Measurements from ENCODE around the gene NR3C2. TPM values are rescaled to one million over a fixed set of nuclear protein-coding genes. Genes with fewer than 3 reads are reported as not detected.

The NR3C2 gene
- total RNA-seq, 1 experiment from 2014 or later = 0.26 TPM

DNA sequence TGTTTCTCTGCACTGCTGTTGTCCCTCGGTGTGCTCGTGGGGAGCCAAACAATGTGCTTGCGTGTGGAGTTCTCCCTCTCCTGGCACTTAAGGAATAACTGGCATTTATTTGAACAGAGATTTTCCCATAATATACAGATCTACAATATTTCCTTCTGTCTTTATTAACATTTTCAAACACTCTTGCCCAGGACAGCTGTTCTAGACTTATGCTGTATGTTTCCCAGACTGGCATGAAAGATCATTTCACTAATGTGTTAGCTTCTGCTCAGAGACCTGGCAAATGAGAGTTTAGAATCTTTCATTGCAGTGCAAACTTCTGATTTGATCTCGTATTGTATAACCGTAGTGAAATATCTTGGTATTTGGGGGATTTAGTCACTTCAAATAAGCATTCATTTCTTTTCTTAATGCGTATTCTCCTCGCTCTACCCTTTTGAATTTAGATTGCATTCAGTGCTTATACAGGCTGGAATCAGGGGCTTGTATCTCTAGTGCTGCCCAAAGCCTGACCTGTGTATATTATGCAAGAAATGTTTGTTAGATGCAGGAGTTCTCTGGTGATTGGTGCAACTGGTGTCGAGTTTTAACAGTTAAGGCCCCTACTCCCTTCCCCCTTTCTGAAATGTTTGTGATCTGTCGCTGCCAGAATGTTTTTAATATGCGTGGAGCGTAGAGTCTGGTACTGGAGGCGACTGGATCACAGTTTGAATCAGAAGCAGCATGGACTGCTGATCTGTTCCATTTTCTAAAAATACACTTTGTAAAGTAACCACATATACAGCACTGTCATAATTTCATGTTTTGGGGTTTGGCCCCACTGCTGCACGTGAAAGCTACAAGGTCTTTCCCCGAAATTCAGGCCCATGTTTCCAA, 384.0 kb downstream of the NR3C2 start:
- ChIA-PET POLR2A (no interaction called here), CTCF (no interaction called here)
- TF ChIP-seq, protein P1, sequence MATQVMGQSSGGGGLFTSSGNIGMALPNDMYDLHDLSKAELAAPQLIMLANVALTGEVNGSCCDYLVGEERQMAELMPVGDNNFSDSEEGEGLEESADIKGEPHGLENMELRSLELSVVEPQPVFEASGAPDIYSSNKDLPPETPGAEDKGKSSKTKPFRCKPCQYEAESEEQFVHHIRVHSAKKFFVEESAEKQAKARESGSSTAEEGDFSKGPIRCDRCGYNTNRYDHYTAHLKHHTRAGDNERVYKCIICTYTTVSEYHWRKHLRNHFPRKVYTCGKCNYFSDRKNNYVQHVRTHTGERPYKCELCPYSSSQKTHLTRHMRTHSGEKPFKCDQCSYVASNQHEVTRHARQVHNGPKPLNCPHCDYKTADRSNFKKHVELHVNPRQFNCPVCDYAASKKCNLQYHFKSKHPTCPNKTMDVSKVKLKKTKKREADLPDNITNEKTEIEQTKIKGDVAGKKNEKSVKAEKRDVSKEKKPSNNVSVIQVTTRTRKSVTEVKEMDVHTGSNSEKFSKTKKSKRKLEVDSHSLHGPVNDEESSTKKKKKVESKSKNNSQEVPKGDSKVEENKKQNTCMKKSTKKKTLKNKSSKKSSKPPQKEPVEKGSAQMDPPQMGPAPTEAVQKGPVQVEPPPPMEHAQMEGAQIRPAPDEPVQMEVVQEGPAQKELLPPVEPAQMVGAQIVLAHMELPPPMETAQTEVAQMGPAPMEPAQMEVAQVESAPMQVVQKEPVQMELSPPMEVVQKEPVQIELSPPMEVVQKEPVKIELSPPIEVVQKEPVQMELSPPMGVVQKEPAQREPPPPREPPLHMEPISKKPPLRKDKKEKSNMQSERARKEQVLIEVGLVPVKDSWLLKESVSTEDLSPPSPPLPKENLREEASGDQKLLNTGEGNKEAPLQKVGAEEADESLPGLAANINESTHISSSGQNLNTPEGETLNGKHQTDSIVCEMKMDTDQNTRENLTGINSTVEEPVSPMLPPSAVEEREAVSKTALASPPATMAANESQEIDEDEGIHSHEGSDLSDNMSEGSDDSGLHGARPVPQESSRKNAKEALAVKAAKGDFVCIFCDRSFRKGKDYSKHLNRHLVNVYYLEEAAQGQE (IDR thresholded peaks at IDR 0.05; ENCODE audit: insufficient read depth in 1 of 2, low read depth in 2 of 2, low read length in 1 of 2) = no peak
- TF ChIP-seq POLR2AphosphoS5 (IDR thresholded peaks at IDR 0.05; ENCODE audit: low read depth, low read length) (no peak), TCF7L2 (IDR thresholded peaks at IDR 0.05; ENCODE audit: low read depth, low read length) (no peak), SIN3A (IDR thresholded peaks at IDR 0.05; ENCODE audit: borderline replicate concordance, insufficient read depth, low read depth, low read length) (no peak)
- BruUV-seq (replicated peaks) = no TSS peak
- no peak overlapping the region for H3K27ac ChIP-seq (ENCODE audit: low read length)
- no peaks in the 10 kb centered on the region for H3K27me3 ChIP-seq (ENCODE audit: control insufficient read depth, insufficient read depth, low read length)
- no peak overlapping the region for H3K4me3 ChIP-seq (ENCODE audit: low read depth in 2 of 2, low read length in 2 of 2)
- no peaks in the 10 kb centered on the region for H3K36me3 ChIP-seq (ENCODE audit: control insufficient read depth, insufficient read depth, low read length)
- intact Hi-C loops (cut with micrococcal nuclease; ENCODE audit: unreplicated experiment) (no loop called here), in situ Hi-C loops (cut with HindIII; ENCODE audit: low pct_unique_long_range_greater_than_20kb, low sequenced_read_pairs) (no loop called here)
- no peaks in the 10 kb centered on the region for H3K9me3 ChIP-seq (ENCODE audit: control insufficient read depth, insufficient read depth, low read depth, low read length)
- ATAC-seq (no peak), DNase-seq (ENCODE audit: low read depth, low spot score) (no peak)
- no peaks in the 10 kb centered on the region for H3K4me1 ChIP-seq (ENCODE audit: control insufficient read depth, insufficient read depth, low read length)

DNA sequence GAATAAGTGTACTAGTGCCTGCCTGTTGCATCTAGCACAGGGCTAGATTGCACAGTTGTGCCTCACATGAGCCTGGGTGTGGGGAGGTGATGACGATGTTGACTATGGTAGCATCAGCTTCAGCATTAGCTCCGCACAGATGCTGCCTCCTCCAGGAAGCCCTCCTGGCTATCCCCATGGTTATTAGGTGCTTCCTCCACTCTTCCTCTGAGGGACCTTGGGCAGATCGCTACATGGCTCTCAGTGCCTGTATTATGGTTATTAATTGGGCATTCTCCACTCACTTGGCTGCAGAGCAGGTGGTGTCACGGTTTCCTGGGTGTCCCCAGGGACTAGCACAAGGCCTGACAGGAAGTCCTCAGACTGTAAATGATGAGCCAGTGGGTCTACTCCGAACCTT, 384.7 kb downstream of the NR3C2 start:
- TF ChIP-seq, protein P1 (IDR thresholded peaks at IDR 0.05; ENCODE audit: insufficient read depth in 1 of 2, low read depth in 2 of 2, low read length in 1 of 2) = no peak
- TF ChIP-seq POLR2AphosphoS5 (IDR thresholded peaks at IDR 0.05; ENCODE audit: low read depth, low read length) (no peak), TCF7L2 (IDR thresholded peaks at IDR 0.05; ENCODE audit: low read depth, low read length) (no peak), SIN3A (IDR thresholded peaks at IDR 0.05; ENCODE audit: borderline replicate concordance, insufficient read depth, low read depth, low read length) (no peak)
- TF ChIP-seq, protein P2, sequence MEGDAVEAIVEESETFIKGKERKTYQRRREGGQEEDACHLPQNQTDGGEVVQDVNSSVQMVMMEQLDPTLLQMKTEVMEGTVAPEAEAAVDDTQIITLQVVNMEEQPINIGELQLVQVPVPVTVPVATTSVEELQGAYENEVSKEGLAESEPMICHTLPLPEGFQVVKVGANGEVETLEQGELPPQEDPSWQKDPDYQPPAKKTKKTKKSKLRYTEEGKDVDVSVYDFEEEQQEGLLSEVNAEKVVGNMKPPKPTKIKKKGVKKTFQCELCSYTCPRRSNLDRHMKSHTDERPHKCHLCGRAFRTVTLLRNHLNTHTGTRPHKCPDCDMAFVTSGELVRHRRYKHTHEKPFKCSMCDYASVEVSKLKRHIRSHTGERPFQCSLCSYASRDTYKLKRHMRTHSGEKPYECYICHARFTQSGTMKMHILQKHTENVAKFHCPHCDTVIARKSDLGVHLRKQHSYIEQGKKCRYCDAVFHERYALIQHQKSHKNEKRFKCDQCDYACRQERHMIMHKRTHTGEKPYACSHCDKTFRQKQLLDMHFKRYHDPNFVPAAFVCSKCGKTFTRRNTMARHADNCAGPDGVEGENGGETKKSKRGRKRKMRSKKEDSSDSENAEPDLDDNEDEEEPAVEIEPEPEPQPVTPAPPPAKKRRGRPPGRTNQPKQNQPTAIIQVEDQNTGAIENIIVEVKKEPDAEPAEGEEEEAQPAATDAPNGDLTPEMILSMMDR (IDR thresholded peaks at IDR 0.05) = no peak
- H3K4me1 ChIP-seq (ENCODE audit: control insufficient read depth, insufficient read depth, low read length) = no peaks in the 10 kb centered on the region
- H3K27ac ChIP-seq (ENCODE audit: low read length) = no peak overlapping the region
- ChIA-PET CTCF (no interaction called here), POLR2A (no interaction called here)
- no peaks in the 10 kb centered on the region for H3K9me3 ChIP-seq (ENCODE audit: control insufficient read depth, insufficient read depth, low read depth, low read length)
- ATAC-seq (no peak), DNase-seq (ENCODE audit: low read depth, low spot score) (no peak)
- in situ Hi-C loops (cut with HindIII; ENCODE audit: low pct_unique_long_range_greater_than_20kb, low sequenced_read_pairs) = no loop called here
- no peak overlapping the region for H3K4me3 ChIP-seq (ENCODE audit: low read depth in 2 of 2, low read length in 2 of 2)
- no TSS peak for BruUV-seq (replicated peaks)
- intact Hi-C loops (cut with micrococcal nuclease; ENCODE audit: unreplicated experiment) = no loop called here
- H3K27me3 ChIP-seq (ENCODE audit: control insufficient read depth, insufficient read depth, low read length) = no peaks in the 10 kb centered on the region
- no peaks in the 10 kb centered on the region for H3K36me3 ChIP-seq (ENCODE audit: control insufficient read depth, insufficient read depth, low read length)

Data from Panc1 (cell line).